Cerebellar nuclear complex (tissue), 1 donor: ENCODE data around the gene ATG4C.
A peak's percentile ranks its signal among the peaks of the same experiment; 100 is the strongest.

Source experiments
- DNase-seq, 2 experiments: peaks; one replicate each; lab custom pipeline; 2025; lab: John Stamatoyannopoulos, UW

Gene ATG4C

DNA sequence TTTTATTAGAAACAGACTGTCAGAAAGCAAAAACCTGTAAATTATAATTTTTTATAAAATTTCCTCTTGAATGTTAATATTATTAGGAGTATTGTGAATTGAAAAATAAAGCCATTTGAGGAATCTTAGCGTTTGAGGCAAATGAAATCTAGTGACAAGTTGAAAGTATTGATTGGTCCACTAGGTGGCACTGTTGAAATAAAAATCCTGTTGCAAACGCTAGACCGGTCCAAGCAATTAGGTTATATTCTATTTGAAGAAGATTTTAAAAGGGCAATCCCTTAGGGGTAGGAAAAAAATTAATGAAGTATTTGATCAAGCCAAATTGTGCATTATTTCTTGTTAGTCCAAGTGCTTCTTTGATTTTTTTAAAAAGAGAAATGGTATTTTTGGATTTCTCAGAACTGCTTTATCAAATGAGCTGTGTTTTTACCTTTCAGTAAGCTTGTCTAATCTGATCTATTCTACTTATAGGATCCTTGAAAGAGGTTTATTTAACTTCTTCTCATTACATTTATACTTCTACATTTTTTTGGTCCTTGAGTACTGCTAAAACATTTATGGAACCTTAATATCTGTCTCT, 57.7 kb downstream of the ATG4C start:
- peak in 1 of 2 experiments; percentile 20 for DNase-seq

DNA sequence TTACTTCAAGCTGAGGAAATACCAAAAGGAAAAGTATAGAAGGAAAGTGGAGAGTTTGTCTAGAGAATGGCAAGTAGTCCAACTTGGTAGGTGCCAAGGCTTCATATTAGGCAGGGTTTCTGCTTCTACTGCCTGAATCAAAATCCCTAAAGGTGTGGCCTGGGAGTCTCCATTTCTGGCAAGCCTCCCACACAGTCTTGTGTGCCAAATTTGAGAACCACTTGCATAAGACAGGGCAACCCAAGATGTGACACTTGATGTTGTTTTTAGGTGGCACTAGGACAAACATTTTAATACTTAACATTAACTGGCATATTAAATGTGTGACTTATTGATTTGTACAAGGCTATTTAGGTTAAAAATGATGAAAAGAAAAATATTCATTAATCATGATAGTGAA, 60.1 kb downstream of the ATG4C start:
- DNase-seq, result no peak

DNA sequence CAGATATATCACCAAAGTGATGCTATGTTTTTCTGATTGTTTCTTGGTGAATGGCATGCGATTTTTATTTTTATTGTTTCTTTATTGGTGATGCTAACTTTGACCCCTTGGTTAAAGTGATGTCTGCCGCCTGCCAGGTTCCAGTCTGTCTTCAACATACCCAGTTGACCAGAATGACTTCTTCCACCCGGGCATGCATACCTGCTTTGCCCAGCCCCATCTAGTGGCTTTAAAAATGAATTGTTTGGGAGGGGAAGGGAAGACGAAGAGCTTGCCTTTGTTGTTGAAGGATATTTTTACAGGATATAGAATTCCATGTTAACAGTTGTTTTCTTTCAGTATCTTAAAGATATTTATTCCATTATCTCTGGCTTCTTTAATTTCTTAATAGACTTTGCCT, 65.1 kb downstream of the ATG4C start:
- no peak for DNase-seq

DNA sequence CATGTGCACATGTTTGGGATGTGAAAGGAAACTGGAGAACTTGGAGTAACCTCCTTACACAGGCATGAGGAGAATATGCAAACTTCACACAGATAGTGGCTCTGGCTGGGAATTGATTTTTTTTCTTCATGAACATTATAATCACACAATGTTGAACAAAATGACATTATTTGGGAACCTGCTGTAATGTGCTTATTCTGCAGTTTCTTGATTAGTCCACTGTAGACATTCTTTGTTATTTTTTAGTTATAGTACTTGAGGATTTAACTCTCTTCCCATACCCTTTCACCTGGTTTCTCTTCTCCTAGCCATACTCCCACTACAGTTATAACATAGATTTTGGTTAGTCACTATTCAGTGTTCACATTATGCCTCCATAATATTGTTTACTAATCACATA, 68.3 kb downstream of the ATG4C start:
- no peak for DNase-seq

DNA sequence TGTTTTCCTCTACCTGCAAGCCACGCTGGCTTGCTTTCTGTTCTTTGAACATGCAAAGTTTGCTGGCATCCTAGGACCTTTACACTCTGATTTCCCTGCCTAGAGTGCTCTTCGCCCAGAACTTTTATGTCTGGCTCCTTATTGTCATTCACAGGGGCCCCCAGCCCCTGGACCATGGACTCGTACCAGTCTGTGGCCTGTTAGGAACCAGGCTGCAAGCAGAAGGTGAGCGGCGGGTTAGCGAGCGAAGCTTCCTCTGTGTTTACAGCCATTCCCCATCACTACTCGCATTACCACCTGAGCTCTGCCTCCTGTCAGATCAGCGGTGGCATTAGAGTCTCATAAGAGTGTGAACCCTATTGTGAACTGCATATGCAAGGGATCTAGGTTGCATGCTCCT, 73.0 kb downstream of the ATG4C start:
- DNase-seq, result no peak

DNA sequence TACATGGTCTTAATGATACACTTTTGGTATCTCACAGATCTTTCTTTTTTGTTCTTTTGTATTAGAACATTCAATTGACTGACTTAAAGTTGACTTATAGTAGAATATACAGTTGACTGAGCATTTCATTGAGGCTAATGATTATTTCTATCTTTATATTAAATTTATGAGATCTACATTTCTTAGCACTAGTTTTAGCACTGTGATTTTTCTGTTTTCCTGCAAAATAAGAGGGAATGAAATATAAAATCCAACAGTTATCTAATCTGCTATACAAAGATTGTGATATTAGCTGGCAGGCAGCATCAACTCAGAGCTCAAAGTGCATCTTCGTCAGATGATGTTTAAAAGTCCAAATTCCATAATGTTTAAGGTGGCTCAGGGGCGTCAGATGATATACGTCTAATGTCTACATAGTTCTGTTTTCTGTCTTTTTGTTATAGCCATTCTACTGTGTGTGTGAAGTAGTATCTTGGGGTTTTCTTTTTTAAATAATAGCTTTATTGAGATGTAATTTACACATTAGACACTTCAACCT, 85.4 kb downstream of the ATG4C start:
- DNase-seq, result no peak

DNA sequence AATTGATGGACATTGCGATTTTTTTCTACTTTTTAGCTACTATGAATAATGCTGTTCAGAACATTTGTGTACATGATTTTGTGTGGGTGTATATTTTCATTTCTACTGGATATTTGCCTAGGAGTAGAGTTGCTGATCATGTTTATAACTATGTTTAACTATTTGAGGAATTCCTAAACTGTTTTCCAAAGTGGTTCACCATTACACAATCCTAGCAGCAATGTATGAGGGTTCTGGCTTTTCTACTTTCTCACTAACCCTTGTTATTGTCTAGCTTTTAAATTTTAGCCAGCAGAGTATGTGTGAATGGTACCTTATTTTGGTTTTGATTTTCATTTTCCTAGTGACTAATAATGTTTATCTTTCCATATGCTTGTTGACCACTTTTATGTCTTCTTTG, 86.2 kb downstream of the ATG4C start:
- no peak for DNase-seq

DNA sequence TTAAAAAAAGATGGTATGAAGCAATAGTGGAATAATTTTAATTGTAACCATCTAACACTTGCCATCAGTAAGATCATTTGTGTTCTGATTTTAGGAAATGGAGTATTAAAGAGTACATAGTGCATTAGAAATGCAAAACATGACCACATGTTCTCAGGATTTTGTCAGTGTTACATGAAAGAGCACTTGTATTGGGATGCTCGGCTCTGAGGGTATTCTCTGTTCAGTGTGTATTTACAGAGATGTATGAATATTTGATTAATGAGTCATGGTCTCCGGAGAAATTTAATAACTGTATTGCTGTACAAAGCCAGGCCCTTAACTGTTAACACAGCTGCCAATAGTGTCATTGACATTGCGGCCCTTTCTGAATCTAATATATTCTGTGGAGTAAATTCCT, 91.7 kb downstream of the ATG4C start:
- no peak for DNase-seq

DNA sequence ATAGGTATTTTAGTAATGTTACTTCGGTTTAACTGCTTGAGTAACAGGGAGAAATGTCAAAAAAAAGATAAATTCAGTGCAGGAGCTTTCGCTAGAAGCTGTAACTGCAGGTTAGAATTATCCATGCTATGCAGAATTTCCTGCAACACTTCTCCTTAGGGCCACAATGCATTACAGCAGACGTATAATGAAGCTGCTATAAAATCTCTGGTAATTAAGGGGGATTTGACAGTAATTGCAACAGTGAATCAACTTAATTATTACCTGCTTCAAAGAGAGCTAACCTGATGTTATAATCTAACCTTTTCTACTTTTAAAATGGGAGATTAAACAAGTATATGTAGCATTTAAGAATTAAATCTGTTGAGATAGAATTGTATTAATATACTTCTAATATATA, 92.6 kb downstream of the ATG4C start:
- no peak for DNase-seq

DNA sequence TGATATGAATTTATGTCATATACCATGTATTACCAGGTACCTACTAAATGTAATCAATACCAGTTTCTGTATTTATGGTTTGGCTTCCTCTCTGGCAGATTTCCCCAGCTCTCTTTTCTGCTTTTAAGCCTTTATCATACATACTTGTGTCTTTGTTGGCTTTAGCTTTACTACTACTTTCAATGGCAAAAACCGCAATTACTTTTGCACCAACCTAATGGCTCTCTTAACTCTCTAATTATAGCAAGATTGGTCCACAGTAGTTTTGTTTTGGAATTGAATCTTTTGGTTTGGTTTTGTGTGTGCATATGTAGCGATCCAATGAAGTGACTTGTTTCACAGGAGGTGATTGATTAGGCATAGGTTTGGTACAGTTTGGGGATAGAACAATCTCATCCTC, 93.6 kb downstream of the ATG4C start:
- DNase-seq, result no peak

DNA sequence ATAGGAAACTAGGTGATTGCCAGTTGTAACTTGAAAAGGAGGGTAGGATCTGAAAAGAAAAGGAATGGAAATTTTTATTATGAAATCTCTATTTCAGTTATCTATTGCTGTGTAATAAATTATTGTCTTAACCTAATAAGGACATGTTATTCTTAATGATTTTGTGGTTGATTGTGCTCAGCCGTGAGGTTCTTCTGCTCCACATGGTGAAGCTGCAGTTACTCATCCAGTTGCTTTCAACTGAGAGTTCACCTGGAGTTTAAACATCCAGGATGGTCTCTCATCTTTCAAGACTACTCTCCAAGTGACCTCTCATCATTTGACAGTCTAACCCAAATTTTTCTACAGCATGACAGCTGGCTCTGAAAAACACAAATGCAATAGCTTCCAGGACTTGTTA, 96.0 kb downstream of the ATG4C start:
- no peak for DNase-seq

DNA sequence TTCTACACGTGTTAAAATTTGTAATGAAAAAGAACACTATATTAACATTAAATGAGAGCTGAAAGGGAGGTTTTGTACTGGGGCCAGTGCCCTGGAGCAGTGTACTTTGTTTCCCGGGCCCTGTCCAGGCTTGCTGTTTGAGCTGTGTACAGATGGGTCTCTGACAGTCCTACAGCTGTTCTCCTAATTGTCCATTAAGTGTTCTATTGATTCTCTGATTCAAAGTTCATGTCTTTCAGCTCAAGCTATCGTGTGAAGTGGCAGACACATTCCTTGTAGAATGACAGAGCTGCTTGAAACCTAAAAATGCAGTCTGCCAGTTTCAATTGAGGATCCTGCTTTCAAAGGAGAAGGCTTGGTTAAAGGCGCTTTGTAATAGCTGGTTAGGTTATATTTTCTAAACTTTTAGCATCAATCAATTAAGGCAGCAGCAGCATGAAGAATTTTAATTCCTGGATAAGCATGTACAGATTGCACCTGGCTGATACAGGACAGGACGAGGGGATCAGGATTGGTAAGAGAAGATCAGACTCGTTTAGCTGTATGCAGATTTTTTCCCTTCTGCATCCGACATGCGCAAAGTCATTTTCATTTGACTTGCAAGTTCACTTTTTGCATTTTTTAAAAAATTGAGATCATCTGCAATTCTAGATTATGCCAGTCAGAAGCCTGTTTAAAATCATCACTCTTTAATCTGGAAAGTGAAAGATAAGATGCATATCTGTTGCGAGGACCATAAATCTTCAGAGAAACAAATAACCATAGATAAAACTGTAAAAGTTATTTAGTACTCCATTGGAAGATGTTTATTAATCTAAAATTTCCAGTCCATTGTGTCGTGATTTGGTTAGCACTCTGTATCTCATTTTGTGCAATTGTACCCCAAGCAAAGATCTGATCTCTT, 98.5 kb downstream of the ATG4C start:
- DNase-seq, result no peak

DNA sequence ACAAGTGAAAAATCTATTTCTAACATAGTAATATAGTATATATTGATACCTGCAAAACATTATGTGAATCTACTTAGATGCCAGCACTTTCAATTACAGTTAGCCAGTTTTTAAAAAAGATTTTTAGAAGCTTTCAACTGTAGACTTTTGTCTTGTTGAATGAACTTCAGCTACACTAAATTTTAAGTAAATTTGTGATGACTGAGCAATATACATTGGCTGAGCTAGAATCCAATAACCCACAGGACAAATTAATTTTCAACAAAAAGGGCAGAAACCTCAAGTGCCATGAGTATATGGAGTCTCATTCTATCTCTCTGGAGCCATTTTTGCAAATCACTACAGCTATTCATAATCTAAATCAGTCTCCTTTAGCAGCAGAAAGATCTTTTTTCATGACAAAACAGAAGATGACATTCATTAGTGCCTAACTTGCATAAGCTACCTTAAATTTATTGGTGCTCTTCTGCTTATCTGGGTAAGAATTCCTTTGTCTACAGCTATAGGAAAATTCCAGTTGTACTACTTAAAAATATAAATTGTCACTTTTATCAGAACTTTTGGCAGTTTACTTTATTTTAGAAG, 100.3 kb downstream of the ATG4C start:
- no peak for DNase-seq

DNA sequence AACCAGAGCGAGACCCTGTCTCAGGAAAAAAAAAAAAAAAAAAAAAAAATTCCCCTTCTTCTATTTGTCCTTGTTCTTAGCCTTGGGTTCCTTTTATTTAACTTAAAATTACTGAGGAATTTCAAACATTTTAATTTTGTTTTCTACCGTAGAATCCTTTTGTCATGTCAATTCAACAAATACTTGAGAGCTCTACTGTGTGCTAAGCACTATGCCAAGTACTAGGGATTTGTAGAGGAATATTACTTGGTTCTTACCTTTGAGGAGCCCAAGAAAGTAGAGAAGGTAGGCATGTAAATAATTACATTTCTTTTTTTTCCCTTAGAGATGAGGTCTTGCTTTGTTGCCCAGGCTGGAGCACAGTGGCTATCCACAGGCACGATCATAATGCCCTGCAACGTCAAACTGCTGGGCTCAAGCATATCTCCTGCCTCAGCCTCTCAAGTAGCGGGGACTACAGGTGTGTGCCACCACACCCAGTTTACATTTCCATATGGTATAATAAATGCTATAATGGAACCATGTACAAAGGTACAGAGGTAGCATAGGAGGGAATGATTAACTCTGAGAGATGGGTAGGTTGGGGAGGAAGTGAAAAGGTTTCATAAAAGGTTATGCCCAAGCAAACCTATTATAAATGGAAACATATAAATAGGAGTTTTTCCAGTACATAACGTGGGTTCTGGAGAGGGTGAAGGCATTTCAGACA, 104.0 kb downstream of the ATG4C start:
- DNase-seq, result no peak

DNA sequence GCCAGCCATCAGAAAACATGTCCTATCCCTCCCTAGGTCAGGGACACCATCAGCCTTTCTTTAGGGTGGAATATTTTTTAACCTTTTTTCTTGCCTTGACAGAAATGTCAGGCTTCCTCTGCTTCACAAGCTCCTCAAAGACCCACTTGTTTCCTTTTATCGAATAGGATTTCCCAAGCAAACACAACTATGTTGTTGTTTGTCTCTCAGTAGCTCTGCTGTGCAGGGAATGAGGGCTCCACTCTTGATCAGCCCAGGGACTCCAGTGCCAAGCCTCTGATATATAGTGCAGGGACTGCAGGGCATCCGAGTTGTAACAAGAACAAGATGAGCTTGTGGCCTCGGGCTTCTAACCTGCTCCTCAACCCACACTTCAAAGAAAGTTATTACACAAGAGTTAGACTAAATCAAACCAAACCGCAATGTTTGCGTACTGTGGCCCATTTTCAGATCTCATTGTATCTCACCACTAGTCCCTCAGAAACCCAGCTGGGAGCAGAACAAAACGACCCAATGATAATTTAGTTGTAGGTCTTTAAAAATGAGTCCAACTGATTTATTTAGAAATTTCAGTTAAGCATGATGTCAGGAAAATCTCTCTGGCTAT, 108.1 kb downstream of the ATG4C start:
- no peak for DNase-seq

DNA sequence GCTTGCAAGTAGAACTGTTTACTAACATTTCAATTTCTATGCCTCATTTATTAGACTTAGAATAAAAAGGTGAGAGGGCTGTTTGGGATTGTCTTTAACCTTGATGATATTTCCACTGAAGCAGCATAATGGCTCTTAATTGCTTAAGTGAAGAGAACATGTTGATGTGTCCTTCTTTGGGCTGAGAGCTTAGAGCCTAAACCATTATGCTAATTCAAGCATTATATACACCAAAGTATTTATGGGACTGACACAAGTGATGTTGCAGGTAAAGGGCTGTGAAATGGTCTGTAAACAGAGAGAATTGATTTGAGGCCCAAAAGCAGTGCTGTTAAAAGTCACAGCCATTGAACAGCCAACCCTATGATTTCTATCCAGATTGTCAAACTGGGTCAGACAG, 113.9 kb downstream of the ATG4C start:
- no peak for DNase-seq

DNA sequence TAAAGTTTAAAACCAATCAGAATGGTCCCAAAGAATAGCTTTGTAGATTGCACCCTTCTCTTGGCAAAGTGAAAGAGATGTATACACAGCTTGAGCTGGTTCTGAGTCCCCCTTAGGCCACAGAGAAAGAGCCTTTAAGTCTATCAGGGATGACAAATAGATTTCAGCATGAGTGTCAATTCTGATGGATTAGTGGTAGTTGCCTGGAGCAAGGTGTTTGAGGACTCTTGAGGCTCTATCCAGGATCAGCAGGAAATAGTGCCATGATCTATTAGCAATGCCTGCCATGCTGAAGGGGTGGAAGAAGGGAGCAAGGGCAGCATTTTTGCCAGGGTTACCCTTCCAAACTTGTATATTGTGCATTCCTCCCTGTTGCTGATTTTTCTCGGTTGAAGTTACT, 116.6 kb downstream of the ATG4C start:
- no peak for DNase-seq

DNA sequence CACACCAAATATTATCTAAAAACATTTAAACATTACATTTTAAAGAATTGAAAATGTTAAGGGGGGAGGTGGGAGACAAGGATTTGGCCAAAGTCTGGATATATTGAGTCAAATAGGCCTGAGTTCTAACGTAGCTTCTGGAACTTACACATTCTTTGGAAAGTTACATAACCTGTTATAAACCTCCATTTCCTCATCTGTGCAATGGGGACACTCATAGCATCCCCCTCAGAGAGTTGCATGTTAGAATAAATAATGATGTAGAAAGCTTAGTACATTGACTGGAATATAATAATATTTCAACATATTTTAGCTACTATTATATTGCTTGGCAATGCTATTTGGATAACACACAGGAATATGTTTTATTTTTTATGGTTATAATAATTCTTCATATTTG, 117.7 kb downstream of the ATG4C start:
- DNase-seq, result no peak

DNA sequence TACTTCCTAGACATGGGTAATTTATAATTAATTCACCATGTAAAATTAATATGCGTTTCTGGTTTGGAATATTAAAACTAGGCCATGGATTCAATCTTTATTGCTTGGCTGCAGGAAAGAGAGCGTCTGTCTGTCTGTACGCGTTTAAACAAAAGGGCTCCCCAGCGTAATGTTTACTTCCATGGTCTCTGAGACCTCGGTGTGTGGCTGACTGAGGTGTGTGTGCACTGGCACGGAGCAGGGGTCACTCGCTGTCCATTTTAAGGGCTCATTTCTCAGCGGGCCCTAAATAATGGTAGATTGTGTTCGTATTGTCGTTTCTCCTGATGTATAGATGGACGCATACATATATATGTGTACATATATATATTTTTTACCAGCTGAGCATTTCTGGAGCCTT, 119.6 kb downstream of the ATG4C start:
- DNase-seq, result no peak

DNA sequence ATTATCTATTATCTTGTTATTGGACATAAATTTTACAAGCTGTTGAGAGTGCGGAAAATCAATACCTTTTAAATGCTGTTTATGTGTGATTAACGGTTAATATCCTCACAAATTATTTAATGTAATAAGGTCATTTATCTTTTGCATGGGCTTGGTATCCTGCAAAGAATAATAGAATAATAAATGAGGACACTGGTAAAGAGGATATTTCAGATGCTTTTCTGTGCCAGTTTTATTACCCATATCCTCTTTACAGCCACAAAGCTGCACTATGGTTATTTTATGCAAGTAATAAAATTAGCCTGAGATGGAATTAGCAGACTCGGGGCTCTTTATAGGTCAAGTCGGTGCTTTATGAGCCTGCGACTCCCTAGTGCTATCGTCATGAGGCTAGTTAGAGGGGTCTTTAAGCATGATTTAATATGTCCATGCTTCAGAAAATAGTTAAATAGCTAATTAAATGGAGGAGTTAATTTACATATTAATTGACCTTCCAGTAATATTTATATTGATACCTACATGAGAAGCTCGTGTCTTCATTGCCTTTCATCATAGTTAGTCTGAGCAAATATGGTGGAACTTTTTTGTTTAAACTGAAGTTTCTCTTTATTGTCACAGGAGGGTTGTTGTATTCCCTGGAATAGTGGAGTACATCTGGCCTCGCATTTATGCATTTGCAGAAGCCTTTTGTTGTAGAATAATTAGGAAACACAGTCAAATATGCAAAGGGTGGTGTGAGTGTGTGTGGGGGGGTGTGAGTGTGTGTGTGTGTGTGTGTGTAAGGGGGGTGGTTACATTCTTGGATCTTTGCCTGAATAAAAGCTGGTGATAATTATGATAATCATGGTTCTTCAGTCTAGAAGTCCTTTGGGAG, 120.3 kb downstream of the ATG4C start:
- DNase-seq, result no peak

DNA sequence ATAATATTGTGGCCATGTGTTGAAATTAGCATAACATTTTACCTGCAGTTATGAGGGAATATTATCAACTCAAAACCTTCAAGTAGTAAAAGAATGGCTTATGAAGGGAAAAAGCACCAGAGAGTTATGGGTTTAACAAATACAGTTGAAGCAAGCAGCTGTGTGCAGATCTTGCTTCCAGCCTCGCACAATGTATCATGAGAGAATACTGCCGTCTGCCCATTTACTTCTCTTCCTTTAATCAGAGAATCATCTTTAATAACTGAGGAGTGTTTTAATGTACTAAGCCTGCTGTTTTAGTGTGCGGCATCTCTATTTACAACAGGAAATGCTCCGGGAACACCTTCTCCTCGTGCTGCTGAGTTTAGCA, 120.9 kb downstream of the ATG4C start:
- DNase-seq, result no peak
